BJ (cell line): ENCODE data around the gene RTL10. TPM values are rescaled to one million over a fixed set of nuclear protein-coding genes. Genes with fewer than 3 reads are reported as not detected.
"Not testable (repeated sequence)": the region's sequence is repeated elsewhere in the genome, so short reads cannot be mapped to it uniquely, and the experiment has no call there.

Experiments
- CTCF ChIA-PET: fragments of 350-600 bp; formaldehyde crosslinking; extraction: SDS; loops from one replicate; lab custom pipeline; 2021; ENCODE audit warnings: antibody characterized with exemption, inconsistent platforms; lab: Yijun Ruan, JAX
- POLR2A ChIA-PET: fragments of 300-600 bp; sonication (Branson Sonifier 250); formaldehyde crosslinking; extraction: SDS; loops from one replicate; lab custom pipeline; 2021; ENCODE audit warnings: antibody characterized with exemption; lab: Charles Lee
- DNase-seq: peaks from one replicate; pipeline ENCODE4 v3.0.0-alpha.2; 2011; ENCODE audit warnings: low read depth
- H3K27me3 ChIP-seq: 2 replicates; pipeline ENCODE4 v1.6.0; 2011; ENCODE audit warnings: low read length; ENCODE audit not compliant: control insufficient read depth, insufficient read depth
- H3K36me3 ChIP-seq: 2 replicates; pipeline ENCODE4 v1.5.1; 2011; ENCODE audit warnings: low read length; ENCODE audit not compliant: control insufficient read depth, insufficient read depth
- H3K4me3 ChIP-seq: 2 replicates; pipeline ENCODE4 v1.5.1; 2011; ENCODE audit warnings: low read depth, mild to moderate bottlenecking, control low read depth, low read length
- CTCF ChIP-seq: IDR thresholded peaks from 2 replicates; pipeline ENCODE4 v1.5.1; 2011; ENCODE audit warnings: low read depth, mild to moderate bottlenecking, control low read depth, inconsistent platforms, low read length, moderate library complexity; ENCODE audit not compliant: insufficient read depth
- polyA plus RNA-seq: library from polyadenylated mRNA; depleted of rRNA; stranded (reverse); fragments of >200 nt; gene quantifications from 2 replicates; pipeline ENCODE4 v1.2.3, GENCODE V29; 2011

Gene RTL10
- polyA plus RNA-seq, 1 experiment: 18.9 TPM

DNA sequence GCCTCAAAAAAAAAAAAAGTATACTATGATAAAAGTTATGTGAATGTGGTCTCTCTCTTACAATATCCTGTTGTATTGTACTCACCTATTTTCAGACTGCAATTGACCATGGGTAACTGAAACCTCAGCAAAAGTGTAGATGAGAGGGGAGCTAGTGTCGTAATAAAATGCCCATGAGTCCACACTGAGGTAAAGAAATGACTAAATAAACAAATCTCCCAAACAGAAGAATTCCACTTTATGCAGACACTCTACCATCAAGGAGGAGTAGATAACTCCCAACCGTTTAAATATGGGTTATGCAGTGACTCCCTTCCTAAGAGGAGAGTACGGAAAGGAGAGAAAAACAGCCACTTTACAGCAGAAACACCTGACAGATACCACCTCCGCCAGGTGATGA, 14.6 kb downstream of the RTL10 start:
- TF ChIP-seq CTCF: no peak
- ChIA-PET CTCF (interaction anchor here (3.7 kb wide), 1 partner anchor 109 kb away, joined by 13 read pairs; no protein-coding TSS in a partner anchor), POLR2A (interaction anchor here (0.6 kb wide), 1 partner anchor 1756 kb away, joined by 3 read pairs; no protein-coding TSS in a partner anchor)
- H3K36me3 ChIP-seq: no peaks in the 10 kb centered on the region
- DNase-seq: no peak
- H3K4me3 ChIP-seq: no peak overlapping the region
- H3K27me3 ChIP-seq: no peaks in the 10 kb centered on the region

DNA sequence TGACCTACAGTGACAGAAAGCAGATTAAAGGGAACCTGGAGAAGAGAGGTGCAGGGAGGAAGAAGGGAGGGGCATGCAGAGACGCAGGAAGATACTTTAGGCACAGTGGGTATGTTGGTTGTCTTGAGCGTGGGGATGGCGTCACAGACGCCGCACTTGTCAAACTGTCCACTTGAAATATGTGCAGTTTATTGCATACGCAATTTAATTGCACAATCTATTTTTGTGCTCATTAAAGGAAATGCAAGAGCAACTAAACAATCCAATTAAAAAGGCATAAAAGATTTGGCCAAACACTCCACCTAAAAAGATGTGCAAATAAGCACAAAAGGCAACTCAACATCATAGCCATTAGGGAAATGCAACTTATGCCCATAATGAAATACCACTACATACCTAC, 16.8 kb downstream of the RTL10 start:
- CTCF ChIA-PET: no interaction called here

DNA sequence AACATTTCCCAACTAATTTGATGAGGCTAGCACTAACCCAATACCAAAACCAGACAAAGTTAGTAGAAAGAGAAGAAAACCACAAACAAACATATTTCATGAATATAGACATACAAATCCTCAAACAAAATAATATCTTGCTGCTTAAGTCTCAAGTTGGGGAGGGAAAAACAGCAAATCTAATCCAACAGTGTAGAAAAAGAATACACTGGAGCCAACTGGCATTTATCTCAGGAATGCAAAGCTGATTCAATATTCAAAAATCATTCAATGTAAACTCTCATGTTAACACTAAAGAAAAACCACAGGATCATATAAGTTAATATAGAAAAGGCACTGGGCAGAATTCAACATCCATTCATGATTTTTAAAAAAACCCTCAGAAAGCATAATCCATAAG, 18.2 kb downstream of the RTL10 start:
- Histone ChIP-seq H3K4me3 (no peak overlapping the region), H3K27me3 (no peaks in the 10 kb centered on the region), H3K36me3 (no peaks in the 10 kb centered on the region)
- CTCF ChIA-PET: no interaction called here
- DNase-seq: no peak
- POLR2A ChIA-PET: no interaction called here
- no peak for TF ChIP-seq CTCF

More for the DNA sequence above, 16.8 kb downstream of the RTL10 start:
- POLR2A ChIA-PET: no interaction called here
- H3K36me3 ChIP-seq: no peaks in the 10 kb centered on the region
- no peak for DNase-seq
- TF ChIP-seq CTCF: no peak
- H3K4me3 ChIP-seq: no peak overlapping the region
- no peaks in the 10 kb centered on the region for H3K27me3 ChIP-seq

DNA sequence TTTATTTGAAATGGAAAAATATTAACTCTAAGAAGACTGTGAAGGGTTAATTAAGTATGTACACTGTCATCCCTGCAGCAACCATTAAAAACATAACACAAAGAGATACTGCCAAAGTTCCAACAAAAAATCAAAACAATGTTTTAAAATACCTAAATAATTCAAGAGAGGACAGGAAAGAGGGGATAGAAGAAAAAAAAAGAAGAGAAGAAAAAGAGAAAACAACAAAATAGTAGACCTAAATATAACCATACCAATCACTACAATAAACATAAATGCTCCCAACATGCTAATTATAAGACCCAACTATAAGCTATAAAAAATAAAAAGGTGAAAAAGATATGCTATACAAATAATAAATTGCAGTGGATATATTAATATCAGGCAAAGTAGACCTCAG, 20.1 kb downstream of the RTL10 start:
- H3K36me3 ChIP-seq: no peaks in the 10 kb centered on the region
- no peak for DNase-seq
- H3K4me3 ChIP-seq: no peak overlapping the region
- ChIA-PET CTCF (interaction anchor here (0.6 kb wide), 1 partner anchor 34 kb away, joined by 3 read pairs; no protein-coding TSS in a partner anchor), POLR2A (no interaction called here)
- TF ChIP-seq CTCF: no peak
- H3K27me3 ChIP-seq: no peaks in the 10 kb centered on the region

DNA sequence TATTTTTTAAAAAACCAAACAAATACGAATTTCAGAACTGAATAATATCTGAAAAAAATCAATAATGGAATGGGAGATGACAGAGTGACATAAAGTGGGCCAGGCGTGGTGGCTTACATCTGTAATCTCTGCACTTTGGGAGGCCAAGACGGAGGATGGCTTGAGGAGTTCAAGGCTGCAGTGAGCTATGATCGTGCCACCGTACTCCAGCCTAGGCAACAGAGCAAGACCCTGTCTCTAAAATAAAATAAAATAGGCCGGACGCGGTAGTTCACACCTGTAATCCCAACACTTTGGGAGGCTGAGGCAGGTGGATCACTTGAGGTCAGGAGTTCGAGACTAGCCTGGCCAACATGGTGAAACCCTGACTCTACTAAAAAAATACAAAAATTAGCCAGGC, 21.3 kb downstream of the RTL10 start:
- DNase-seq, H3K36me3 ChIP-seq, POLR2A ChIA-PET, H3K27me3 ChIP-seq, H3K4me3 ChIP-seq: not testable (repeated sequence)
- CTCF ChIA-PET: interaction anchor here (1.4 kb wide), 1 partner anchor 10 kb away, joined by 4 read pairs; no protein-coding TSS in a partner anchor
